SK-N-SH treated with all-trans-retinoic acid at 6 μM for 48 hours (cell line): ENCODE data around the gene R3HDM4.

Source experiments
- BACH2 ChIP-seq: fragments of 250-450 bp; sonication (Bioruptor Pico); IDR thresholded peaks from 2 replicates; pipeline ENCODE4 v1.9.0; 2021; ENCODE audit warnings: mild to moderate bottlenecking, borderline replicate concordance
- CREB5 ChIP-seq: fragments of 250-450 bp; sonication (Bioruptor Pico); IDR thresholded peaks from 2 replicates; pipeline ENCODE4 v1.5.1; 2020; ENCODE audit warnings: low read depth, mild to moderate bottlenecking, moderate library complexity
- CSDC2 ChIP-seq: fragments of 250-450 bp; sonication (Bioruptor Pico); IDR thresholded peaks from 2 replicates; pipeline ENCODE4 v1.5.0; 2020; ENCODE audit warnings: mild to moderate bottlenecking, moderate library complexity
- ESRRG ChIP-seq: fragments of 250-450 bp; sonication (Bioruptor Pico); IDR thresholded peaks from 2 replicates; pipeline ENCODE4 v1.6.1; 2021; ENCODE audit warnings: mild to moderate bottlenecking
- GLIS3 ChIP-seq: fragments of 250-450 bp; sonication (Bioruptor Pico); IDR thresholded peaks from 2 replicates; pipeline ENCODE4 v1.5.0; 2020; ENCODE audit warnings: mild to moderate bottlenecking, moderate library complexity
- ISL1 ChIP-seq: fragments of 250-450 bp; sonication (Bioruptor Pico); IDR thresholded peaks from 2 replicates; pipeline ENCODE4 v2.1.2; 2022; ENCODE audit warnings: mild to moderate bottlenecking, moderate library complexity
- OSR1 ChIP-seq: fragments of 250-450 bp; sonication (Bioruptor Pico); IDR thresholded peaks from 2 replicates; pipeline ENCODE4 v1.8.0; 2022; ENCODE audit warnings: moderate library complexity, mild to moderate bottlenecking, inconsistent platforms
- PATZ1 ChIP-seq: fragments of 250-450 bp; sonication (Bioruptor Pico); IDR thresholded peaks from 2 replicates; pipeline ENCODE4 v1.8.0; 2020; ENCODE audit warnings: mild to moderate bottlenecking, moderate library complexity, borderline replicate concordance
- POU6F1 ChIP-seq: fragments of 250-450 bp; sonication (Bioruptor Pico); IDR thresholded peaks from 2 replicates; pipeline ENCODE4 v1.8.0; 2021; ENCODE audit warnings: low read depth, mild to moderate bottlenecking, moderate library complexity, borderline replicate concordance
- TCF4 ChIP-seq: fragments of 250-450 bp; sonication (Bioruptor Pico); IDR thresholded peaks from 2 replicates; pipeline ENCODE4 v1.8.0; 2021; ENCODE audit warnings: mild to moderate bottlenecking, moderate library complexity, borderline replicate concordance
- TOX ChIP-seq: fragments of 250-450 bp; sonication (Bioruptor Pico); IDR thresholded peaks from 2 replicates; pipeline ENCODE4 v1.8.0; 2021; ENCODE audit warnings: mild to moderate bottlenecking, moderate library complexity, borderline replicate concordance
- TSHZ2 ChIP-seq: fragments of 250-450 bp; sonication (Bioruptor Pico); IDR thresholded peaks from 2 replicates; pipeline ENCODE4 v1.5.0; 2020; ENCODE audit warnings: mild to moderate bottlenecking, moderate library complexity
- ZFP30 ChIP-seq: fragments of 450-650 bp; formaldehyde crosslinking; IDR thresholded peaks from 2 replicates; pipeline ENCODE4 v1.5.0; 2022; ENCODE audit warnings: mild to moderate bottlenecking, moderate library complexity
- ZNF70 ChIP-seq: fragments of 450-650 bp; formaldehyde crosslinking; IDR thresholded peaks from 2 replicates; pipeline ENCODE4 v1.5.0; 2020; ENCODE audit warnings: mild to moderate bottlenecking, moderate library complexity

- TF ChIP-seq OSR1 (CRISPR knock-in tag) (no peak), ZNF70 (CRISPR knock-in tag) (no peak), TOX (no peak), CREB5 (CRISPR knock-in tag) (no peak), POU6F1 (CRISPR knock-in tag) (no peak), ZFP30 (no peak), TCF4 (CRISPR knock-in tag) (no peak), BACH2 (CRISPR knock-in tag) (no peak), TSHZ2 (CRISPR knock-in tag) (no peak), ISL1 (CRISPR knock-in tag) (no peak), PATZ1 (CRISPR knock-in tag) (no peak), ESRRG (CRISPR knock-in tag) (no peak), CSDC2 (CRISPR knock-in tag) (no peak), GLIS3 (CRISPR knock-in tag) (no peak)
Measured at GRCh38 chr19:912181-913079, 589 bp downstream of the R3HDM4 start.
